ENCODE data around the gene MIER3.

The MIER3 gene

GRCh38 chr5:56893251-56893951, 58.5 kb downstream of the MIER3 start:
- DNase-seq, result no peak

GRCh38 chr5:56881571-56881970, 70.4 kb downstream of the MIER3 start:
- no peak for DNase-seq

- no peak for DNase-seq
These were observed 75.6 kb downstream of the MIER3 start for GRCh38 chr5:56876327-56876726.

GRCh38 chr5:56873056-56873455, 78.9 kb downstream of the MIER3 start:
- no peak for DNase-seq

DNA sequence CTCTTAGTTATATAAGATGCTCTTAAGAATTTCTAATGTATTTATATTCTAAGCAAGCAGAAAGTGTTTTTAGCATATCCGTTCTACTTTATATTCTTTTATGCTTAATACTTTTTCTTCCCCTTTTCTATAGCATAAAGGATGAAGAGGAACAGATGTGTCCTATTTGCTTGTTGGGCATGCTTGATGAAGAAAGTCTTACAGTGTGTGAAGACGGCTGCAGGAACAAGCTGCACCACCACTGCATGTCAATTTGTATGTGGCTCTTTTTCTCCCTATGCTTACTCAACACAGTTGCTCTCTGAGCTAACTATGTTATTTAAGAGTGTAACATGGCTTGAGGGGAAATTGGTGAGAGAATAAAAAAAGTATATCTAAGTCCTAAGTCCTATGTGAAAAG, 80.1 kb downstream of the MIER3 start:
- no peak for DNase-seq
